ENCODE measurements around the gene TP53RK.

Gene TP53RK

DNA sequence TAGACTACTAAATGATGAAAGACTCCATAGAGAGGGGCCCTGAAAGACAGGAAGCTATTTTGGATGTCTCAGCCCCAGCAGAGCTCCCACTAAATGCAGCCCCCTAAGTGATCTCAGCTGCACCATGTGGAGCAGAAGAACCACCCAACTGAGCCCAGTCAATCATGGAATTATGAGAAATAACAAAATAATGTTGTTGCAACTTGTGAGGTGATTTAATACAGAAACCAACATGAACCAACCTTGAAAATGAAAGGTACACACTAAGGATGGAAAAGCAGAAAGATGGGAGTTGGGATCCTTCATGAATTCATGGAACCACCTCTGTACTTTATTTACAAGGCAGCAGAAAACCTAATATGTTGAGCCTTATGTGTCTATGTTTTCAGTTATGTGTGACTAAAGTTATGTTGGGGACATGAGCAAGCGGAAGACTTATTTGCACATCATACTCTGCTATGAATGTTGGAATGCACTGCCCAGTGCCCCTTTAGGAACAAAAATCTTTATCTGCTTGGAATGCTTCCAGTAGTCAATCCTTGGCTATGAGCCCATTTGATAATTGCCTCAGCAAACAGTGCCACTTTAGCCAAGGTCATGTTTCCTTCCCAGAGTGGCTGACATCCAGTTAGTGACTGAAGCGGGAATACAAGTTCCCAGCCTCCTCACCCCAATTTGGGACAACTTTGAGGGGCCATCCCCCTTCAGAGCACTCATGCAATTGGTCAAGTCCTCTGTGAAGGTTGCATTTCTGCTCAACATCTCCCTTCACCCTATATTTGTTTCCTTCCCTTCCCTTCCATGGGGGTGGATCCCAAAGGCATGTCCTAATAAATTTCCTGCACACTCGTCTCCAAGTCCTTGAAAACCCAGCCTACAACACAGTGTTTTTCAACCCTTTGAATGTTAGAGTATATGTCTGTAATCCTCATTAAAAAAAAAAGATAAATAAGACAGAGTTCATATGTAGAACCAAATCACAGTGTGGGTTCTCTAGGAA, 18.4 kb downstream of the TP53RK start:
- H3K27ac ChIP-seq (ENCODE audit: low read depth, low read length) = no peak overlapping the region
- no peak overlapping the region for H3K4me3 ChIP-seq (ENCODE audit: low read length)
- H3K9me2 ChIP-seq (replicated peaks; ENCODE audit: control insufficient read depth, low read length) = no peaks in the 10 kb centered on the region
- 0 out of 2 replicates have a peak, but pooled peaks cover 2% of the 10 kb centered on the region for H4K20me1 ChIP-seq (ENCODE audit: control insufficient read depth, insufficient read depth, low read depth, low read length)
- no peaks in the 10 kb centered on the region for H3K4me1 ChIP-seq (ENCODE audit: control insufficient read depth, low read length)
- peaks cover 11% of the 10 kb centered on the region; the same call in 1 of the 2 replicates for H3K27me3 ChIP-seq (ENCODE audit: control insufficient read depth, low read length)
- no peaks in the 10 kb centered on the region for H3K79me2 ChIP-seq (ENCODE audit: control insufficient read depth, low read length)
- no peak for TF ChIP-seq EZH2phosphoT487 (IDR thresholded peaks at IDR 0.05; ENCODE audit: borderline replicate concordance, low read length)
- TF ChIP-seq, protein P1, sequence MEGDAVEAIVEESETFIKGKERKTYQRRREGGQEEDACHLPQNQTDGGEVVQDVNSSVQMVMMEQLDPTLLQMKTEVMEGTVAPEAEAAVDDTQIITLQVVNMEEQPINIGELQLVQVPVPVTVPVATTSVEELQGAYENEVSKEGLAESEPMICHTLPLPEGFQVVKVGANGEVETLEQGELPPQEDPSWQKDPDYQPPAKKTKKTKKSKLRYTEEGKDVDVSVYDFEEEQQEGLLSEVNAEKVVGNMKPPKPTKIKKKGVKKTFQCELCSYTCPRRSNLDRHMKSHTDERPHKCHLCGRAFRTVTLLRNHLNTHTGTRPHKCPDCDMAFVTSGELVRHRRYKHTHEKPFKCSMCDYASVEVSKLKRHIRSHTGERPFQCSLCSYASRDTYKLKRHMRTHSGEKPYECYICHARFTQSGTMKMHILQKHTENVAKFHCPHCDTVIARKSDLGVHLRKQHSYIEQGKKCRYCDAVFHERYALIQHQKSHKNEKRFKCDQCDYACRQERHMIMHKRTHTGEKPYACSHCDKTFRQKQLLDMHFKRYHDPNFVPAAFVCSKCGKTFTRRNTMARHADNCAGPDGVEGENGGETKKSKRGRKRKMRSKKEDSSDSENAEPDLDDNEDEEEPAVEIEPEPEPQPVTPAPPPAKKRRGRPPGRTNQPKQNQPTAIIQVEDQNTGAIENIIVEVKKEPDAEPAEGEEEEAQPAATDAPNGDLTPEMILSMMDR (IDR thresholded peaks at IDR 0.05; ENCODE audit: low read depth, low read length, poor library complexity, severe bottlenecking) = no peak
- H3K4me2 ChIP-seq (ENCODE audit: low read length) = no peak overlapping the region
- H3F3A ChIP-seq (ENCODE audit: control insufficient read depth, insufficient read depth) = no peaks in the 10 kb centered on the region
- no peaks in the 10 kb centered on the region for H3K9me3 ChIP-seq (ENCODE audit: control insufficient read depth, insufficient read depth, low read length)
- no peaks in the 10 kb centered on the region for H3K36me3 ChIP-seq (ENCODE audit: control insufficient read depth, low read length)

DNA sequence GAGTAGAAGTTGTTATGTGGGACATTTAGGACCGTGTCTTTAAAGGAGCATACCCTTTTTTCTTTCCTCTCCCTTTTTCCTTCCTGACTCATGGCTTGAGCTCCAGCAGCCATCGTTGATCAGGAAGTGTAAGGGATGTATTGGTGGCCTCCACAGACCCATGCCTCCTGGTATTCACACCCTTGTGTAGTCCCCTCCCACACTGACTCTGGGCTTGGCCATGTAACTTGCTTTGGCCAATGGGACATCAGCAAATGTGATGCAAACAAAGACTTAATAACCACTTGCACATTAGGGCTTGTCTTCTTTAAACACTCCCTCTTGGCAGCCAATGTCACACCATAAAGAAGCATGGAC, 19.0 kb downstream of the TP53RK start:
- Histone ChIP-seq H3K79me2 (ENCODE audit: control insufficient read depth, low read length) (no peaks in the 10 kb centered on the region), H3F3A (ENCODE audit: control insufficient read depth, insufficient read depth) (no peaks in the 10 kb centered on the region), H4K20me1 (ENCODE audit: control insufficient read depth, insufficient read depth, low read depth, low read length) (0 out of 2 replicates have a peak, but pooled peaks cover 2% of the 10 kb centered on the region), H3K9me2 (replicated peaks; ENCODE audit: control insufficient read depth, low read length) (no peaks in the 10 kb centered on the region), H3K4me2 (ENCODE audit: low read length) (no peak overlapping the region), H3K27ac (ENCODE audit: low read depth, low read length) (no peak overlapping the region), H3K27me3 (ENCODE audit: control insufficient read depth, low read length) (peaks cover 11% of the 10 kb centered on the region; the same call in 1 of the 2 replicates), H3K4me3 (ENCODE audit: low read length) (no peak overlapping the region), H3K4me1 (ENCODE audit: control insufficient read depth, low read length) (no peaks in the 10 kb centered on the region), H3K36me3 (ENCODE audit: control insufficient read depth, low read length) (no peaks in the 10 kb centered on the region), H3K9me3 (ENCODE audit: control insufficient read depth, insufficient read depth, low read length) (no peaks in the 10 kb centered on the region)
- no peak for TF ChIP-seq EZH2phosphoT487 (IDR thresholded peaks at IDR 0.05; ENCODE audit: borderline replicate concordance, low read length)
- TF ChIP-seq, protein P1 (IDR thresholded peaks at IDR 0.05; ENCODE audit: low read depth, low read length, poor library complexity, severe bottlenecking) = no peak

DNA sequence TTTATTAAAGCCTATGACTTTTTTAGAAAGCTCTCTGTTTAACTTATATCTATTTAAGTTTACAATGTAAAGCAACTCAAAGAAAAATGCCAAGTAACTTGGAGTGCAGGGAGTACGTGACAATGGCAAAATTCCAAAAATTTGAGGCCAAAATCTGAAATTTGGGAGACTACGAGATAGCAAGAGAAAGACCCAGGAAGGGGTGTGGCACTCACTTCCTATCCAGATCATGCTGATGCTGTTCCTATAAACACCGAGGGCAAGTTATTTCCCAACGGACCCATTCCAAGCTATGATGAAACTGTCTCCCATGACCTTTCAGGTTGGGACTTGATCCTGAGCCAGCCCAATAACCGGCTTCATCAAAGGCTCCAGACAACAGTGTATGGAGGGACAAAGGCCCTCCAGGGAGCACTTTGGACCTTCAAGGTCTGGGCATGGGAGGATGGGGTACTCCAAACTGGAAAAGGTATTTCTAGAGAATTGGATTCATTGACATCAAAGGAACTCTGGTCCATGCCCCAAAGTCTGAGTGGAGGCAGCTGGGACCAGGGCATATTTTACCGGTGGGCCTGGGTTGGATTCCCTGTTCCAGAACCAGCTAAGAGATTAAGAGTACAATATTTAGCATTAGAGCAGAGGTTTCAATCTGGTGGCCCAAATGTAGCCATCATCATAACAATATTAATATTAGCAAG, 22.3 kb downstream of the TP53RK start:
- Histone ChIP-seq H3F3A (ENCODE audit: control insufficient read depth, insufficient read depth) (no peaks in the 10 kb centered on the region), H3K9me2 (replicated peaks; ENCODE audit: control insufficient read depth, low read length) (no peaks in the 10 kb centered on the region), H3K4me1 (ENCODE audit: control insufficient read depth, low read length) (no peaks in the 10 kb centered on the region), H3K79me2 (ENCODE audit: control insufficient read depth, low read length) (no peaks in the 10 kb centered on the region), H3K4me2 (ENCODE audit: low read length) (no peak overlapping the region), H3K4me3 (ENCODE audit: low read length) (no peak overlapping the region), H3K36me3 (ENCODE audit: control insufficient read depth, low read length) (no peaks in the 10 kb centered on the region), H3K9me3 (ENCODE audit: control insufficient read depth, insufficient read depth, low read length) (no peaks in the 10 kb centered on the region), H4K20me1 (ENCODE audit: control insufficient read depth, insufficient read depth, low read depth, low read length) (no peaks in the 10 kb centered on the region), H3K27me3 (ENCODE audit: control insufficient read depth, low read length) (peaks cover 17% of the 10 kb centered on the region), H3K27ac (ENCODE audit: low read depth, low read length) (no peak overlapping the region)
- no peak for TF ChIP-seq EZH2phosphoT487 (IDR thresholded peaks at IDR 0.05; ENCODE audit: borderline replicate concordance, low read length)
- TF ChIP-seq, protein P1 (IDR thresholded peaks at IDR 0.05; ENCODE audit: low read depth, low read length, poor library complexity, severe bottlenecking) = no peak

Data from DOHH2 (cell line).